IMR-90 (cell line): ENCODE data around the gene LAMC3. TPM values are rescaled to one million over a fixed set of nuclear protein-coding genes. Genes with fewer than 3 reads are reported as not detected.

Experiments
- ATAC-seq: fragments of 200-7000 bp; cut with Tn5 transposase; 2 replicates; pipeline ENCODE4 v1.9.1; 2020; ENCODE audit warnings: low read depth, mild to moderate bottlenecking, moderate library complexity
- BruUV-seq: library from RNA; stranded (reverse); fragments of 400-500 nt; replicated peaks from 2 replicates; lab custom pipeline; 2021; lab: Mats Ljungman, UMichigan
- CTCF ChIA-PET: fragments of 300-600 bp; formaldehyde crosslinking; extraction: SDS; loops from one replicate; lab custom pipeline; 2021; ENCODE audit warnings: antibody characterized with exemption; lab: Yijun Ruan, JAX
- POLR2A ChIA-PET: fragments of 300-600 bp; sonication (Branson Sonifier 250); formaldehyde crosslinking; loops from one replicate; lab custom pipeline; 2022; ENCODE audit warnings: antibody characterized with exemption; ENCODE audit not compliant: unreplicated experiment; lab: Charles Lee
- DNase-seq: peaks from one replicate; pipeline ENCODE4 v3.0.0; 2013
- H2AFZ ChIP-seq: replicated peaks from 2 replicates; pipeline ENCODE3; 2013; ENCODE audit warnings: low read length, mild to moderate bottlenecking; ENCODE audit not compliant: poor library complexity
- H2AK5ac ChIP-seq: 2 replicates; pipeline ENCODE4 v1.6.1; 2013; ENCODE audit warnings: low read depth, low read length, inconsistent platforms
- H2AK9ac ChIP-seq: replicated peaks from 2 replicates; pipeline ENCODE3; 2013; ENCODE audit warnings: mild to moderate bottlenecking, low read depth, low read length, moderate library complexity; ENCODE audit not compliant: poor library complexity
- H2BK120ac ChIP-seq: 2 replicates; pipeline ENCODE4 v1.6.1; 2013; ENCODE audit warnings: low read depth, low read length, inconsistent platforms
- H2BK15ac ChIP-seq: 3 replicates; pipeline ENCODE4 v1.6.1; 2013; ENCODE audit warnings: low read depth, low read length, inconsistent platforms
- H2BK20ac ChIP-seq: 2 replicates; pipeline ENCODE4 v1.6.1; 2013; ENCODE audit warnings: low read depth, mild to moderate bottlenecking, inconsistent platforms, low read length, moderate library complexity
- H2BK5ac ChIP-seq: 2 replicates; pipeline ENCODE4 v1.6.1; 2013; ENCODE audit warnings: mild to moderate bottlenecking, low read depth, low read length, inconsistent platforms; ENCODE audit not compliant: poor library complexity, severe bottlenecking
- H3K14ac ChIP-seq: replicated peaks from 2 replicates; pipeline ENCODE4 v1.6.1; 2013; ENCODE audit warnings: low read depth, low read length, inconsistent platforms
- H3K18ac ChIP-seq: 2 replicates; pipeline ENCODE4 v1.6.1; 2013; ENCODE audit warnings: low read depth, low read length, control low read depth
- H3K23ac ChIP-seq: 2 replicates; pipeline ENCODE4 v1.6.1; 2013; ENCODE audit warnings: low read depth, low read length, inconsistent platforms
- H3K27ac ChIP-seq: 2 replicates; pipeline ENCODE4 v1.5.1; 2013; ENCODE audit warnings: mild to moderate bottlenecking, control low read depth, low read length; ENCODE audit not compliant: insufficient read depth
- H3K27me3 ChIP-seq: 2 replicates; pipeline ENCODE4 v1.6.1; 2013; ENCODE audit warnings: low read length; ENCODE audit not compliant: control insufficient read depth, insufficient read depth
- H3K36me3 ChIP-seq: 2 replicates; pipeline ENCODE4 v1.6.1; 2013; ENCODE audit warnings: low read length, mixed read lengths; ENCODE audit not compliant: control insufficient read depth, insufficient read depth
- H3K4ac ChIP-seq: 2 replicates; pipeline ENCODE4 v1.6.1; 2013; ENCODE audit warnings: low read depth, low read length, inconsistent platforms
- H3K4me1 ChIP-seq: 2 replicates; pipeline ENCODE4 v1.6.1; 2013; ENCODE audit warnings: low read length, mixed read lengths; ENCODE audit not compliant: control insufficient read depth, insufficient read depth
- H3K4me2 ChIP-seq: 2 replicates; pipeline ENCODE4 v1.6.1; 2013; ENCODE audit warnings: low read depth, mild to moderate bottlenecking, control low read depth, low read length, moderate library complexity
- H3K4me3 ChIP-seq: 2 replicates; pipeline ENCODE4 v1.5.1; 2013; ENCODE audit warnings: low read depth, mild to moderate bottlenecking, control low read depth, low read length, moderate library complexity; ENCODE audit not compliant: insufficient read depth
- H3K56ac ChIP-seq: 2 replicates; pipeline ENCODE4 v1.6.1; 2013; ENCODE audit warnings: low read length, inconsistent platforms; ENCODE audit not compliant: insufficient read depth; ENCODE audit errors: extremely low read depth
- H3K79me1 ChIP-seq, 2 experiments: 2 replicates each; pipeline ENCODE4 v1.6.1; 2013; ENCODE audit warnings: low read length in 2 of 2, inconsistent platforms in 1 of 2, low read depth in 1 of 2
- H3K9ac ChIP-seq: 2 replicates; pipeline ENCODE4 v1.6.1; 2013; ENCODE audit warnings: low read depth, low read length, control low read depth
- H3K9me1 ChIP-seq: 2 replicates; pipeline ENCODE4 v1.6.1; 2013; ENCODE audit warnings: low read length, inconsistent platforms; ENCODE audit not compliant: insufficient read depth
- H3K9me3 ChIP-seq: 2 replicates; pipeline ENCODE4 v1.6.1; 2013; ENCODE audit warnings: low read length; ENCODE audit not compliant: control insufficient read depth, insufficient read depth
- H4K20me1 ChIP-seq: 2 replicates; pipeline ENCODE4 v1.6.1; 2013; ENCODE audit warnings: low read length, inconsistent platforms; ENCODE audit not compliant: insufficient read depth
- H4K5ac ChIP-seq: 2 replicates; pipeline ENCODE4 v1.6.1; 2013; ENCODE audit warnings: mild to moderate bottlenecking, low read depth, low read length, control low read depth
- H4K8ac ChIP-seq, 2 experiments: 2 replicates each; pipeline ENCODE4 v1.6.1; 2013; ENCODE audit warnings: low read depth in 2 of 2, low read length in 2 of 2, control low read depth in 1 of 2, inconsistent platforms in 1 of 2
- H4K91ac ChIP-seq: 2 replicates; pipeline ENCODE4 v1.6.1; 2013; ENCODE audit warnings: low read depth, low read length, inconsistent platforms; ENCODE audit not compliant: insufficient read depth
- BHLHE40 ChIP-seq: fragments of 150-350 bp; IDR thresholded peaks from 2 replicates; pipeline ENCODE4 v1.6.1; 2016; ENCODE audit warnings: mild to moderate bottlenecking, low read depth, low read length
- CEBPB ChIP-seq: IDR thresholded peaks from 2 replicates; pipeline ENCODE4 v1.6.1; 2012; ENCODE audit warnings: low read depth, low read length, improper control_type of control experiment
- CHD1 ChIP-seq: IDR thresholded peaks from 2 replicates; pipeline ENCODE4 v1.6.1; 2012; ENCODE audit warnings: low read depth, low read length, improper control_type of control experiment
- ELK1 ChIP-seq: fragments of 150-350 bp; IDR thresholded peaks from 2 replicates; pipeline ENCODE4 v1.6.1; 2016; ENCODE audit warnings: low read depth, mild to moderate bottlenecking, low read length, moderate library complexity, borderline replicate concordance
- MAFK ChIP-seq: IDR thresholded peaks from 2 replicates; pipeline ENCODE4 v1.6.1; 2012; ENCODE audit warnings: low read depth, low read length, improper control_type of control experiment
- MAZ ChIP-seq: IDR thresholded peaks from 2 replicates; pipeline ENCODE4 v1.6.1; 2012; ENCODE audit warnings: low read depth, mild to moderate bottlenecking, low read length, improper control_type of control experiment, moderate library complexity, borderline replicate concordance
- MXI1 ChIP-seq: IDR thresholded peaks from 2 replicates; pipeline ENCODE4 v1.6.1; 2012; ENCODE audit warnings: low read depth, mild to moderate bottlenecking, low read length, moderate library complexity, borderline replicate concordance
- POLR2A ChIP-seq: IDR thresholded peaks from 2 replicates; pipeline ENCODE4 v1.6.1; 2012; ENCODE audit warnings: mild to moderate bottlenecking, low read depth, low read length
- RAD21 ChIP-seq: IDR thresholded peaks from 2 replicates; pipeline ENCODE4 v1.6.1; 2012; ENCODE audit warnings: low read length, improper control_type of control experiment
- RCOR1 ChIP-seq: IDR thresholded peaks from 2 replicates; pipeline ENCODE4 v1.6.1; 2012; ENCODE audit warnings: mild to moderate bottlenecking, low read length, improper control_type of control experiment; ENCODE audit not compliant: insufficient replicate concordance
- RFX5 ChIP-seq: IDR thresholded peaks from 2 replicates; pipeline ENCODE4 v1.8.0; 2012; ENCODE audit warnings: low read depth, mild to moderate bottlenecking, low read length, moderate library complexity
- SMC3 ChIP-seq: fragments of 150-350 bp; IDR thresholded peaks from 2 replicates; pipeline ENCODE4 v1.6.1; 2016; ENCODE audit warnings: low read depth, mild to moderate bottlenecking, antibody characterized with exemption, low read length, moderate library complexity
- WGBS, 2 experiments: methylation state at CpG; one replicate each; pipeline versions ENCODE4 v1.1.5 to v1.1.7; 2013; ENCODE audit warnings: missing lambda C conversion rate in 2 of 2; ENCODE audit not compliant: insufficient read length in 1 of 2; ENCODE audit errors: extremely low coverage in 2 of 2; 5-methylcytosine and 5-hydroxymethylcytosine counted together
- dilution Hi-C: fragments of 300-500 bp; cut with HindIII; formaldehyde crosslinking; loops from one replicate; pipeline ENCODE4 v1.14.3; 2018; ENCODE audit warnings: low sequenced_read_pairs; ENCODE audit not compliant: unreplicated experiment
- in situ Hi-C: fragments of 300-500 bp; cut with MboI; formaldehyde crosslinking; loops from 3 replicates; pipeline ENCODE4 v1.14.3; 2019; ENCODE audit warnings: low sequenced_read_pairs, inconsistent platforms, mixed read lengths
- intact Hi-C: fragments of 100-400 bp; cut with micrococcal nuclease; formaldehyde crosslinking; loops from 2 replicates; pipeline ENCODE4 v1.10.0; 2022
- polyA plus RNA-seq, 3 experiments: library from polyadenylated mRNA; depleted of rRNA; stranded (reverse); fragments of >200 nt; gene quantifications; 2 replicates each; pipeline ENCODE4 v1.2.3, GENCODE V29; 2012; ENCODE audit warnings: low replicate concordance in 1 of 3
- total RNA-seq: library from RNA; depleted of rRNA; stranded (reverse); fragments of >200 nt; gene quantifications from 2 replicates; pipeline ENCODE4 v1.2.3, GENCODE V29; 2012
- TF ChIP-seq, protein P1 (sequence below): fragments of 150-350 bp; IDR thresholded peaks from 2 replicates; pipeline ENCODE4 v1.6.1; 2017; ENCODE audit warnings: mild to moderate bottlenecking, antibody characterized with exemption, low read length, low read depth

The LAMC3 gene
- total and polyA plus RNA-seq, 2 of the 4 experiments (the other 2 are of a cell fraction), result not detected

DNA sequence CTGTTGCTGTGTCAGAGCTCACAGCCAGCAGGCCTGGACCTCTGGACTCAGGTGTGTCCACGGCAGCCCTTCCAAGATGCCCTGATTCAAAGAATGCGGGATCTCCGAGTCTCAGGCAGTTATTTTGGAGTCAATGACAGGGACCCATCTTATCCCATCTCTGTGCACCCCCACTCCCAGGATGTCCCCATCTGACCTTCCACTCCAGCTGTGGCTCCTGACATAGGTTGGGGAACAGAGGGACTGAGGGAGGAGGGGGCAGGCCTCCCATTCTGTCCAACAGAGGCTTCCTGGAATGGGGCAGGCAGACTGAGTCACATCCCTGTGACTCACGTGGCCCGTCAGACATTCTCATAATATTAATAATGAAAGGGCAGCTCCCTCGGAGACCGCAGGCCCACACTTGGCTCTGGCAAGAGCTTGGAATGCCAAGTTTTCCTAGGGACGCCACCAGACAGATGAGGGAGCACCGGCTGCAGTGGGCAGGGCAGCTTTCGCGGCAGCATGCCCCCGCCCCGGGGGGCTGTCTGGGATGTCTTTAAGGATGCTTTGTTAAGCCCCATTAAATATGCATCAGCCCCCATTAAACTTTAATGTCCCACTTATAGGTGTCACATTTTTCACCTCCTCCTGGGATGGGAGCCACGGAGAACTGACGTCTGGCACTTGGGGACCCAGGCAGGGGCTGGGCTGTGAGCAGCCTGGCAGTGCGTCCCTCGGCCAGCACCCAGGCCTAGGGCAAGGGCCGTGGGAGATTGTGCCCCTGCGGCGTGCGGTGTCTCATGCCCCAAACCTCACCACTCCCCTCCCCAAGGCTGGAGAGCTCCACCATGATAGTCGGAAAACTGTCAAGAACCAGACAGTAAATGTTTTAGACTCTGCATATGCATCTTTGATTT lies 46.3 kb upstream of the LAMC3 start:
- Histone ChIP-seq H3K56ac (no peak overlapping the region), H3K4me2 (peak overlapping the region; percentile 52)
- no peak for TF ChIP-seq MAFK
- TF ChIP-seq ELK1, result no peak
- no peak for TF ChIP-seq POLR2A
- TF ChIP-seq MAZ, result peak; percentile 79; the same call in 1 of the 2 replicates
- no peak for TF ChIP-seq SMC3
- no peak; the same call in 1 of the 2 replicates for TF ChIP-seq RAD21
- TF ChIP-seq RFX5, result no peak
- no peak for TF ChIP-seq CHD1
- no peak for TF ChIP-seq MXI1
- peak; percentile 38 for TF ChIP-seq RCOR1
- TF ChIP-seq, protein P1, sequence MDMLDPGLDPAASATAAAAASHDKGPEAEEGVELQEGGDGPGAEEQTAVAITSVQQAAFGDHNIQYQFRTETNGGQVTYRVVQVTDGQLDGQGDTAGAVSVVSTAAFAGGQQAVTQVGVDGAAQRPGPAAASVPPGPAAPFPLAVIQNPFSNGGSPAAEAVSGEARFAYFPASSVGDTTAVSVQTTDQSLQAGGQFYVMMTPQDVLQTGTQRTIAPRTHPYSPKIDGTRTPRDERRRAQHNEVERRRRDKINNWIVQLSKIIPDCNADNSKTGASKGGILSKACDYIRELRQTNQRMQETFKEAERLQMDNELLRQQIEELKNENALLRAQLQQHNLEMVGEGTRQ, result peak; percentile 78
- no peak for TF ChIP-seq CEBPB
- peak; percentile 85 for TF ChIP-seq BHLHE40

More for the DNA sequence above, 46.3 kb upstream of the LAMC3 start:
- POLR2A ChIA-PET, result interaction anchor here (0.6 kb wide), 1 partner anchor 40 kb away, joined by 5 read pairs; no protein-coding TSS in a partner anchor
- in situ Hi-C loops, result no loop called here
- ATAC-seq (peak; percentile 97), DNase-seq (peak; percentile 95)
- no peaks in the 10 kb centered on the region for H3K36me3 ChIP-seq
- WGBS, 2 experiments, result 81% methylated on average over 3 of the region's 22 CpGs; no CpG with 5 or more reads in 1 of the 2 experiments
- BruUV-seq, result no TSS peak
- no peak overlapping the region for H3K9ac ChIP-seq
- peak overlapping the region; percentile 93 for H4K91ac ChIP-seq
- H3K23ac ChIP-seq, result peak overlapping the region; percentile 47; the same call in 1 of the 2 replicates
- peaks cover 10% of the 10 kb centered on the region for H3K4me1 ChIP-seq
- peak overlapping the region; percentile 97 for H2AK5ac ChIP-seq
- H2AFZ ChIP-seq, result peak overlapping the region; percentile 54
- H3K27me3 ChIP-seq, result no peaks in the 10 kb centered on the region; the same call in 1 of the 2 replicates
- peak overlapping the region; percentile 67 for H3K18ac ChIP-seq
- no peak overlapping the region for H3K4me3 ChIP-seq
- peak overlapping the region; percentile 31 for H4K5ac ChIP-seq
- H4K8ac ChIP-seq, result peak overlapping the region; percentile 21 to 68
- no peaks in the 10 kb centered on the region for H3K79me1 ChIP-seq
- H3K9me3 ChIP-seq, result peaks cover 3% of the 10 kb centered on the region; the same call in 1 of the 2 replicates
- peak overlapping the region; percentile 34 for H3K27ac ChIP-seq
- peak overlapping the region; percentile 86 for H2AK9ac ChIP-seq
- H3K9me1 ChIP-seq, result peaks cover 13% of the 10 kb centered on the region
- intact Hi-C loops, result no loop called here
- CTCF ChIA-PET, result interaction anchor here (0.6 kb wide), 1 partner anchor 36 kb away, joined by 3 read pairs; no protein-coding TSS in a partner anchor
- H2BK5ac ChIP-seq, result peak overlapping the region; percentile 66
- H3K4ac ChIP-seq, result peak overlapping the region; percentile 92
- H2BK15ac ChIP-seq, result peak overlapping the region; percentile 96; the same call in 2 of the 3 replicates
- H4K20me1 ChIP-seq, result no peaks in the 10 kb centered on the region
- H3K14ac ChIP-seq, result peak overlapping the region; percentile 53
- dilution Hi-C loops, result no loop called here
- peak overlapping the region; percentile 95 for H2BK20ac ChIP-seq
- peak overlapping the region; percentile 96 for H2BK120ac ChIP-seq
